Gastrocnemius medialis (tissue), 4 donors: ENCODE results near the gene ARSB.

Experiments used
- POLR2A ChIP-seq, 2 donors: fragments of 450-650 bp; IDR thresholded peaks; one replicate each; pipeline ENCODE4 v1.6.1; 2017; ENCODE audit warnings: antibody characterized with exemption in 2 of 2, mild to moderate bottlenecking in 2 of 2, moderate library complexity in 2 of 2
- TF ChIP-seq, protein P1 (sequence below), 5 experiments: fragments of 450-650 bp in 3 of 5; fragments of 200-600 bp in 2 of 5; sonication (generic) in 2 of 5; IDR thresholded peaks in 4 of 5; conservative IDR thresholded peaks in 1 of 5; 1 replicate in 4 of 5; 2 replicates in 1 of 5; pipeline ENCODE4 v1.5.1; 2016 to 2019; ENCODE audit warnings: antibody characterized with exemption in 5 of 5, mild to moderate bottlenecking in 3 of 5, moderate library complexity in 3 of 5

DNA sequence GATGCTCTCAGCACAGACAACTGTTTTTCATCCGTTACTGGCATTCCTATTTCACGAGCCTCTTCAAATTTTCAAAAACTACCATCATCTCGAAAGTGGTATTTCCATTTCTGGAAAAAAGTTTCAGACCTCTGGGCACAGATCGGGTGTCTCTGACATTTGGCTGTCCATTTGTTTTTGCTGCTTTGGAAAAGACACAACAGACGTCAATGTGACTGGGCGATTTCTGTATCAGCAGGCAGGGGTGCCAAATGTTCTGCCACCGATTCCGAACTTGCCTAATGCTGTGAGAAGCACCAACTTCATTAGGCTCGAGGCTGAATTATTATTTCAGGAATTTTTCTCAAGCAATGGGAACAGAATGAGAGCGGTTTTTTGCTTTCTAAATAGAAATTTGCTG is 105.6 kb downstream of the ARSB start:
- TF ChIP-seq, protein P1, sequence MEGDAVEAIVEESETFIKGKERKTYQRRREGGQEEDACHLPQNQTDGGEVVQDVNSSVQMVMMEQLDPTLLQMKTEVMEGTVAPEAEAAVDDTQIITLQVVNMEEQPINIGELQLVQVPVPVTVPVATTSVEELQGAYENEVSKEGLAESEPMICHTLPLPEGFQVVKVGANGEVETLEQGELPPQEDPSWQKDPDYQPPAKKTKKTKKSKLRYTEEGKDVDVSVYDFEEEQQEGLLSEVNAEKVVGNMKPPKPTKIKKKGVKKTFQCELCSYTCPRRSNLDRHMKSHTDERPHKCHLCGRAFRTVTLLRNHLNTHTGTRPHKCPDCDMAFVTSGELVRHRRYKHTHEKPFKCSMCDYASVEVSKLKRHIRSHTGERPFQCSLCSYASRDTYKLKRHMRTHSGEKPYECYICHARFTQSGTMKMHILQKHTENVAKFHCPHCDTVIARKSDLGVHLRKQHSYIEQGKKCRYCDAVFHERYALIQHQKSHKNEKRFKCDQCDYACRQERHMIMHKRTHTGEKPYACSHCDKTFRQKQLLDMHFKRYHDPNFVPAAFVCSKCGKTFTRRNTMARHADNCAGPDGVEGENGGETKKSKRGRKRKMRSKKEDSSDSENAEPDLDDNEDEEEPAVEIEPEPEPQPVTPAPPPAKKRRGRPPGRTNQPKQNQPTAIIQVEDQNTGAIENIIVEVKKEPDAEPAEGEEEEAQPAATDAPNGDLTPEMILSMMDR (IDR thresholded peaks at IDR 0.05 in 4 of 5, conservative IDR thresholded peaks at IDR 0.05 in 1 of 5), result no peak
- no peak for TF ChIP-seq POLR2A (IDR thresholded peaks at IDR 0.05)
